Dendritic cell treated with granulocyte-macrophage colony-stimulating factor and Interleukin-4, amounts not matched to agents 40 ng/mL and 50 ng/mL, for 4 days (primary cell): ENCODE results near the gene RNF41.

ENCODE experiments used
- H3K27ac Mint-ChIP-seq: one replicate; pipeline ENCODE4 v1.8.0; 2022; ENCODE audit warnings: mild to moderate bottlenecking, mixed read lengths
- H3K27me3 Mint-ChIP-seq: one replicate; pipeline ENCODE4 v1.8.0; 2022; ENCODE audit warnings: mild to moderate bottlenecking, mixed read lengths
- H3K36me3 Mint-ChIP-seq: one replicate; pipeline ENCODE4 v1.8.0; 2022; ENCODE audit warnings: low read depth, mixed read lengths
- H3K4me1 Mint-ChIP-seq: one replicate; pipeline ENCODE4 v1.8.0; 2022; ENCODE audit warnings: low read depth, mixed read lengths
- H3K4me3 Mint-ChIP-seq: one replicate; pipeline ENCODE4 v1.8.0; 2022; ENCODE audit warnings: mild to moderate bottlenecking, moderate library complexity, mixed read lengths
- H3K9me3 Mint-ChIP-seq: one replicate; pipeline ENCODE4 v1.8.0; 2022; ENCODE audit warnings: mixed read lengths
- intact Hi-C: fragments of 100-400 bp; cut with micrococcal nuclease; formaldehyde crosslinking; loops from one replicate; pipeline ENCODE4 v1.15.0; 2022

The RNF41 gene

DNA sequence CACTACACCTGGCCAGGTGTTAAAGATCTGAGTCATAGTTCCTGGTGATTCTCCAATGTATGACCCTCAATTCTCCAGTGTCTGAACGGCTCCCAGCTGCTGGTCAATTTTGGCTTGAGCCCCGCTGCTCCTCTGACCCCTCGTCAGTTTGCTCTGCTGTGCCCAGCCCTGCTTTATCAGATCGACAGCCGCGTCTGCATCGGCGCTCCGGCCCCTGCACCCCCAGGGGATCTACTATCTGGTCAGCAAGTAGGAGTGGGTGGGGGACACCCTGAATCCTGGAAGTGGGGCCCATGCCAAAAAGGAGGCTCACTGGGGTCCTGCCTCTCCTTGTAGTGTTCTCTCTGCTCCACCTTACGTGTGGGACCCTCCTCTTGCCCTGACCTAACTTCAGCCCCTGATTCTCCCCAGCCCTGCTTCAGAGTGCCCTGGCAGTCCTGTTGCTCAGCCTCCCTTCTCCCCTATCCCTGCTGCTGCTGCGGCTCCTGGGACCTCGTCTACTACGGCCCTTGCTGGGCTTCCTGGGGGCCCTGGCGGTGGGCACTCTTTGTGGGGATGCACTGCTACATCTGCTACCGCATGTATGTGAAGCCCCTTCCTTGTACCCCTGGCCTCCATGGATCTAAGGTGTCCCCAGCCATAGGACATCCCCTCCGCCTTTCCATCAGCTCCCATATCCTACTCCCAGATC lies 13.2 kb upstream of the RNF41 start:
- Mint-ChIP-seq H3K36me3 (peaks cover 42% of the 10 kb centered on the region), H3K27me3 (peaks cover 3% of the 10 kb centered on the region), H3K27ac (no peak overlapping the region), H3K4me1 (peaks cover 6% of the 10 kb centered on the region), H3K9me3 (no peaks in the 10 kb centered on the region), H3K4me3 (no peak overlapping the region)
- intact Hi-C loops: no loop called here

DNA sequence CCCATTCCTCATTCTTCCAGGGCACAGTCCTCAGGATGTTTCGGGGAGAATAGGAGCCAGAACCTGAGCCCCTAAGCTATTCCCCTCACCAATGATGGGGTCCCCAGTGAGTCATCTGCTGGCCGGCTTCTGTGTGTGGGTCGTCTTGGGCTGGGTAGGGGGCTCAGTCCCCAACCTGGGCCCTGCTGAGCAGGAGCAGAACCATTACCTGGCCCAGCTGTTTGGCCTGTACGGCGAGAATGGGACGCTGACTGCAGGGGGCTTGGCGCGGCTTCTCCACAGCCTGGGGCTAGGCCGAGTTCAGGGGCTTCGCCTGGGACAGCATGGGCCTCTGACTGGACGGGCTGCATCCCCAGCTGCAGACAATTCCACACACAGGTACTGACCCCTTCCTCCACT lies 9.5 kb upstream of the RNF41 start:
- no peaks in the 10 kb centered on the region for H3K9me3 Mint-ChIP-seq
- peaks cover 17% of the 10 kb centered on the region for H3K36me3 Mint-ChIP-seq
- H3K27ac Mint-ChIP-seq: no peak overlapping the region
- peaks cover 8% of the 10 kb centered on the region for H3K4me1 Mint-ChIP-seq
- intact Hi-C loops: no loop called here
- H3K4me3 Mint-ChIP-seq: no peak overlapping the region
- peaks cover 3% of the 10 kb centered on the region for H3K27me3 Mint-ChIP-seq

DNA sequence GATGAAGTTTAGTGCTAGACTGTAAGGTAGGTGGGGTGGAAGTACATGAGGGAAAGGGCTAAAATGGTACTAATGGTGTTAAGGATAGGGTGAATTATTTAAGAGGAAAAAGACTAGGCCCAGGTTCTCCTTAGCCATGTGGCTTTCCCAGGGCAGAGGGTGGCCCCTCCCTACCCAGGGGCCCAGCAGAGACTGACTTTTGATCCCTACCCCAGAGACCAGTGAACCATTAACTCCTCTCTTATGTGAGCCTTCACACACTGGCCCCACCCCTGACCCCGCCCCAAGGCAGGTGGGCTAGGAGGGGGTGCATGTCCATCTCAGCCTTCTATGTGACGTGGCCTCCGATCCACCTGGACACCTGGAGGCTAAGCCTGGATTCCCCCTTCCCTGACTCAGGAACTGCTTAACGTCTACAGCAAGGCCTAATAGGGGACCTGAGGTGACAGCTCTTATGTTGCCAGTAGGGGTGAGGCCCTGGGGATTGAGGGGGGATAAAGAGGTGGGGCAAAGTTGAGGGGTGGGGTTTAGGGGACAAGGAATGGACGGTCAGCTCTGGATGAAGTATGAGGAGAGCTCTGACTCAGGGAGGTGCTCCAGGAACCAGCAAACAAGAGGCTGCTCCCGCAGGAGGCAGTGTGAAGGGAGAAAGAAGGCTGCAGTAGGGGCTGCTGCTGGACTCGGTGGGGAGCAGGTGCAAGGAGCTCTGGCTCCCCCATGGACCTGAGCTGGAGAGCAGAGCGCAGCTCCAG lies 8.9 kb upstream of the RNF41 start:
- no peaks in the 10 kb centered on the region for H3K9me3 Mint-ChIP-seq
- H3K27me3 Mint-ChIP-seq: peaks cover 3% of the 10 kb centered on the region
- H3K27ac Mint-ChIP-seq: peak overlapping the region; percentile 63
- no peak overlapping the region for H3K4me3 Mint-ChIP-seq
- peaks cover 14% of the 10 kb centered on the region for H3K36me3 Mint-ChIP-seq
- intact Hi-C loops: no loop called here
- peaks cover 9% of the 10 kb centered on the region for H3K4me1 Mint-ChIP-seq

DNA sequence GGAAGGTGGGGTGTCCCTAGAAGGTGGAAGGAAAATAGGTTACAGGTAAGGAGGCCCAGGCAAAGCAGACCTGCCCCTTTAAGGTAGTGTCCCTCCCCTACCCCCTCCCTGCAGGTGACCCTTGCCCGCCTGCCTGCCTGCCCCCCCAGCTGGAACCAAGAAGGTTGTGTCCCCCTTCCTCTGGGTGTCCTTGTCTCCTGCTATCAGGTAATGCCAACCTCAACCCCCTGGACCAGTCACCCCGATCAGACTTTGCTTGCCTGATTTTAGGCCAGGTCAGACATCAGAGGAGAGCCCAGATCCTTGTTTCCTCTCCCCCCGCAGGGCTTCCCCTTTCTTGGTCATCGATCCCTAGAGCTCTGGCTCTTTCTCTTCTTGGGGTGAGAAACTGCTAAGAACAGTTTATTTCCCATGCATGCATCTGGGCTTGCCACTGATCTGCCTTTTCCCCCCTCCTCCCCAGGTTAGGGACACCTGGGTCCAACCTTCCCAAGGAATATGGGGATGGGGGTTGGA lies 8.3 kb upstream of the RNF41 start, which contains the start of gene SLC39A5:
SLC39A5 (plus strand) TSS at position 136 of the 516 bp plus-strand sequence. CDS start 1,224 bp downstream, outside the sequence.
- Mint-ChIP-seq H3K36me3 (peaks cover 14% of the 10 kb centered on the region), H3K4me1 (peaks cover 15% of the 10 kb centered on the region), H3K9me3 (no peaks in the 10 kb centered on the region), H3K27me3 (peaks cover under 1% of the 10 kb centered on the region), H3K4me3 (no peak within 1 kb of the TSS), H3K27ac (peak within 1 kb of the TSS; percentile 63)
- intact Hi-C loops: no loop called here

DNA sequence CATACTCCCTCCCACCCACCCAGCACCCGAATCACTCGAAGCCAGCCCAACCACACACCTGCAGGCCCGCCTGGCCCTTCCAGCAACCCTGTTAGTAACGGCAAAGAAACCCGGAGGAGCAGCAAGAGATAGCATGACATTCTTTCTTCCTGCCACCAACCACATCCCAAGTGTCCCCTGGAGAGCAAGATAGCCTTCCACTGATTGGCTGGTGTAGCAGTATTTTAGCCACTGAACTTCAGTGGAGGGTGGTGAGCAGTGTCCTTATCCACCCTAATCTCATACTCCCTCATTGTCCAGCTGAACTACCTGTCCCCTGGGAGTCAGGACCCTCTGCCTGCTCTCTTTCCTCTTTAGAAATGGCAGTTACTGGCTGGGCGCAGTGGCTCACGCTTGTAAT lies 7.4 kb upstream of the RNF41 start:
- intact Hi-C loops: no loop called here
- no peak overlapping the region for H3K4me3 Mint-ChIP-seq
- peaks cover 14% of the 10 kb centered on the region for H3K36me3 Mint-ChIP-seq
- no peaks in the 10 kb centered on the region for H3K9me3 Mint-ChIP-seq
- H3K27ac Mint-ChIP-seq: no peak overlapping the region
- no peaks in the 10 kb centered on the region for H3K27me3 Mint-ChIP-seq
- peaks cover 23% of the 10 kb centered on the region for H3K4me1 Mint-ChIP-seq

DNA sequence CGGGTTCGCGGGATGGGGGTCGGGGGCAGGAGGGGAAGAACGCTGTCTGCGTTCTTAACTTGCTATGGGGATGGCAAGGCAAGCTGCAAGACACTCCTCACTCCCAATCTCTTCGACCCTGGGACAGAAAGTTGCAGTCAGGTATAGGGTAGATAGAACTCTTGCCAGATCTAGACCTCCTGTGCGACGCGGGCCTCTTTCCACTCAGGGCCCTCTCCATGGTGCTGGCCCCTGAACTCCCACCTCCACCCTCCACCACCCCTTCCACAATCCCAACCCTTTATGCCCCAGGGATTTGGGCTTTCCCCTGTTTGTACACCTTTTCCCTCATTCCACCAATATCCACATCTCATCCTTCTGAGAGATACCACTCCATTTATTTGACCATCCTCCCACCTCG lies 3.2 kb upstream of the RNF41 start:
- peaks cover 28% of the 10 kb centered on the region for H3K36me3 Mint-ChIP-seq
- intact Hi-C loops: loop anchor here (1.0 to 5.0 kb wide), 3 partner anchors 32 to 106 kb away; partner anchors contain the start of gene ANKRD52
- peaks cover 54% of the 10 kb centered on the region for H3K4me1 Mint-ChIP-seq
- peak overlapping the region; percentile 81 for H3K4me3 Mint-ChIP-seq
- no peaks in the 10 kb centered on the region for H3K27me3 Mint-ChIP-seq
- peak overlapping the region; percentile 100 for H3K27ac Mint-ChIP-seq
- H3K9me3 Mint-ChIP-seq: no peaks in the 10 kb centered on the region

DNA sequence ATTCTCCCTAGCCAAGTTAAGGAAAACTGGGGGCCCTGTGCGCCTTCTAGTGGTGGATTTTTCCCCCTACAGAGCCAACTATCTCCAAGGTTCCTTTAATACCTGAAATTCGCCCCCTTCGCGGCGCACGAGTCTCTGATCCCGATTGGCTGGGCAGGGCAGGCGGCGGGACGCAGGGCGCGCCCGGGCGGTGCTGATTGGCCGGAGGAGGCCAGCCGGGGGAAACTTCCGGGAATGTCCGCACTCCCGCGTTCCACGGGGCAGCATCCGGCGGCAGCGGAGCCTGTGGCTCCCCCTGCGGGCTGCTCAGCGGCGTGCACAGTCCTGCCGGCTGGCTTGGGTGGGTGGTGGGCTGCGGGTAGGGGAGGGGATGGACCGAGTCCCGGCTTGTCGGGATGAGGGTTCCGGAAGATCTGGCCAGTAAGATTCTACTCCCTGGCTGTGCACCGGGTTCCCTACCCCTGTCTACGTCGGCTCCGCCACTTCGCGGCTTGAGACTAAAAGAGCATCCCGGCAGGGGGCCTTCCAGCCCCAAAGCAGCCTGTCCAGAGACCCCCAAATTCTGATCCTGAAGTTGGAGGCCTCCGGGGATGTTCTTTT lies 2.5 kb upstream of the RNF41 start, which contains the start of gene NABP2:
NABP2 (plus strand) TSS at position 241 of the 600 bp plus-strand sequence. CDS start 515 bp downstream, outside the sequence.
- Mint-ChIP-seq H3K4me3 (peak within 1 kb of the TSS; percentile 81), H3K4me1 (peaks cover 52% of the 10 kb centered on the region), H3K9me3 (no peaks in the 10 kb centered on the region), H3K27ac (peak within 1 kb of the TSS; percentile 100), H3K36me3 (peaks cover 28% of the 10 kb centered on the region), H3K27me3 (no peaks in the 10 kb centered on the region)
- intact Hi-C loops: loop anchor here (1.0 to 5.0 kb wide), 3 partner anchors 31 to 105 kb away; partner anchors contain the start of gene ANKRD52

DNA sequence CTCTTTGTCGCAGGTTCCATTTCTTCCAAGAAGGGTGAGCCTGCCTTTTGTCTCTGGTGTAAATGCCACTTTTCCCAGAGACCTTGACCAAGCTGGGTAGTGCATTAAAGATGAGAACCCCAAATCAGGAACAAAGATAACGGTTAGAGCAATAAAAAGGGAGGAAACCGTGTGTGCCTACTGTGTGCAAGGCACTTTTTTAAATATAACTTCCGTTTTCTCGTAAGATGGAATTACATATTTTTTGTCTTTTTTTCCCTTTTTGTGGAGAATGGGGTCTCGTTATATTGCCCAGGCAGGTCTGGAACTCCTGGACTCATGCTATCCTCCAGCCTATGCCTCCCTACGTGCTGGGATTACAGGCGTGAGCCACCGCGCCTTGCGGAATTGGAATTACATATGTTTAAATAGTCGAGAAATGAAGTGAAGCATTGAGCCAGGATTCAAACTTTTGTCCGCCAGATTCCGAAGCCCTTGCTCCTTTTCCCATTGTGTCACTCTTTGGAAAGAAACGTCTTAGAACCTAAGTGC lies 1.9 kb upstream of the RNF41 start:
- Mint-ChIP-seq H3K4me3 (peak overlapping the region; percentile 81), H3K27ac (peak overlapping the region; percentile 100), H3K4me1 (peaks cover 52% of the 10 kb centered on the region), H3K9me3 (no peaks in the 10 kb centered on the region), H3K36me3 (peaks cover 28% of the 10 kb centered on the region), H3K27me3 (no peaks in the 10 kb centered on the region)
- intact Hi-C loops: loop anchor here (1.0 to 5.0 kb wide), 4 partner anchors 17 to 104 kb away; partner anchors contain the start of gene ANKRD52

DNA sequence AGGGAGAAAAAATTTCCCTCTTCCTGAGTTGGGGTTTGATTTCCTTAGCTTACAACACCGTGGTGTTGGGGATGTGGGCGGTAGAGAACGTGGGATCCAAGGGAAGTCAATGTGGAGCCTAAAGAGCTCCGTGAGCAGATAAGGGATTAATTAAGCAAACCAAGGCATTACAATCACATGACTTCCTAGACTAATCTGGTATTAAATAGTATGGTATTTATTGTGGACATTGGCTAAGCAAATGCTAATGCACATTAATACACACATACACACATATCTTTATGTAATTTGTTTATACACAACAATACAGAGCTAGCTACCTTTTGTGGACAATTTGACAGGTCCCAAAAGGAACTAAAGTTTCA lies 791 bp upstream of the RNF41 start:
- H3K9me3 Mint-ChIP-seq: no peaks in the 10 kb centered on the region
- H3K27ac Mint-ChIP-seq: peak overlapping the region; percentile 100
- peaks cover 52% of the 10 kb centered on the region for H3K4me1 Mint-ChIP-seq
- intact Hi-C loops: loop anchor here (2.0 to 5.0 kb wide), 2 partner anchors 16 to 35 kb away; partner anchors contain the start of gene ANKRD52
- peak overlapping the region; percentile 99 for H3K4me3 Mint-ChIP-seq
- no peaks in the 10 kb centered on the region for H3K27me3 Mint-ChIP-seq
- H3K36me3 Mint-ChIP-seq: peaks cover 22% of the 10 kb centered on the region

DNA sequence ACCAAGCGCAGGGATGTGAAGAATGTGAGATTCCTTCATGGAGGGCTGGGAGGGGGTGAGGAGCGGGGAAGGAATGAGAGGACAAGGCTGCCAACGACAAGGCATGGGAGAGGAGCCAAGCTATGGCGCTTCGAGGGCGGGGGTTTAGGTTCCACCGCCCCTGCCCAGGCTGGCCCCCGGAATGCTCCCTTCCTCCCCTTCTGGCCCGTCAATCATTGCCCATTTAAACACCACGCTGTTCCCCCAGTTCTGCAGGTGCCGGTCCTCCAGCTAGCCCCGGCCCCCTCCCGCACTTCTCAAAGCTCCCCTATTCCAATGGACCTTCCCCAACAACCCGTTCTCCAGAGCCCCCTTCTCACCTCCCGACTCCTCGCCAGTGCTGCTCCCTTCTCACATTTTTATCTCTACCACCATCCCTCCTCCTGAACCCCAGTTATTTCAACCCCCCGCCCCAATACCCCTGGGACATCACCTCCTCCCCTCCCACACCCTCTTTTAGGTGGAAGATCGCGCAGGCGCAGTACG lies 428 bp downstream of the RNF41 start:
- H3K9me3 Mint-ChIP-seq: no peaks in the 10 kb centered on the region
- no peaks in the 10 kb centered on the region for H3K27me3 Mint-ChIP-seq
- intact Hi-C loops: loop anchor here (5.0 kb wide), 1 partner anchor 36 kb away; the partner anchor contains the start of gene ANKRD52
- H3K4me3 Mint-ChIP-seq: peak overlapping the region; percentile 99
- peak overlapping the region; percentile 100 for H3K27ac Mint-ChIP-seq
- H3K4me1 Mint-ChIP-seq: peaks cover 63% of the 10 kb centered on the region
- H3K36me3 Mint-ChIP-seq: peaks cover 29% of the 10 kb centered on the region

DNA sequence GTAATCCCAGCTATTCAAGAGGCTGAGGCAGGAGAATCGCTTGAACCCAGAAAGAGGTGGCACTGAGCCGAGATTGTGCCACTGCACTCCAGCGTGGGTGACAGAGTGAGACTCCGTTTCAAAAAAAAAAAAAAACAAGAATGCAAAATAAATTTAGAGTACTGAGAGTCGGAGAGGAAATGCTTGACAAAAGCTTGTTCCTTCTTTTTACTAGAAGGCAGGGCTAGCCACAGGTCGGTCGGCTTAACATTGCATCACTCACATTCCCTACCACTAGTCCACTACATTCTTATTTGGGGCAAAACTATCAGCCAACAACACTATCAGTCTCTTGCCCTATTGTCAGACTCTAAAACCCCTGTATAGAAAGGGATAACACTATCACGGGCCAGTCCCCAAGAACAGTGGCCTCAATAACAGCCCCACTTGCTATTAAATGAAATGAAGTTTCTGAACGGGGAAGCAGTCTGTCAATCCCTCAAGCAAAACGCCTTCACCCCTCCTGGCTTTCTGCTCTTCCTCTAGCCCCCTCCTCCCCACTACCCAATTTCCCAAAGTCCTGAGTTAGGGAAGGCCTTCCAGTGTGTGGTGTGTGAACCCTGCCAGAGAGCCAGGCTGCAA lies 1.0 kb downstream of the RNF41 start:
- peak overlapping the region; percentile 100 for H3K27ac Mint-ChIP-seq
- intact Hi-C loops: loop anchor here (1.0 to 5.0 kb wide), 2 partner anchors 27 to 37 kb away; partner anchors contain the start of gene ANKRD52
- no peaks in the 10 kb centered on the region for H3K9me3 Mint-ChIP-seq
- H3K27me3 Mint-ChIP-seq: no peaks in the 10 kb centered on the region
- H3K4me3 Mint-ChIP-seq: peak overlapping the region; percentile 99
- peaks cover 31% of the 10 kb centered on the region for H3K36me3 Mint-ChIP-seq
- peaks cover 63% of the 10 kb centered on the region for H3K4me1 Mint-ChIP-seq

DNA sequence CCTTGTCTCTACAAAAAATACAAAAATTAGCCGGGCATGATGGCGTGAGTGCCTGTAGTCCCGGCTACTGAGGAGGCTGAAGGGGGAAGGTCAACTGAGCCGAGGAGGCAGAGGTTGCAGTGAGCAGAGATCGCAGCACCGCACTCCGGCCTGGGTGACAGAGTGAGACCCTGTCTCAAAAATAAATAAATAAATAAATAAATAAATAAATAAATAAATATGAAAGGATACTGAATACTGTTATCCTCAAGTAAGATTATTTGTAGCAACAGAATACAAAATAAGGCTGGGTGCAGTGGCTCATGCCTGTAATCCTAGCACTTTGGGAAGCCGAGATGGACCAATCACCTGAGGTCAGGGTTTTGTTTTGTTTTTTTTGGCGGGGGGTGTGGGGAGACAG lies 1.9 kb downstream of the RNF41 start:
- H3K36me3 Mint-ChIP-seq: peaks cover 40% of the 10 kb centered on the region
- intact Hi-C loops: loop anchor here (1.0 to 5.0 kb wide), 2 partner anchors 27 to 37 kb away; partner anchors contain the start of gene ANKRD52
- no peak overlapping the region for H3K4me3 Mint-ChIP-seq
- peaks cover 55% of the 10 kb centered on the region for H3K4me1 Mint-ChIP-seq
- H3K27me3 Mint-ChIP-seq: no peaks in the 10 kb centered on the region
- H3K27ac Mint-ChIP-seq: peak overlapping the region; percentile 30
- H3K9me3 Mint-ChIP-seq: no peaks in the 10 kb centered on the region

DNA sequence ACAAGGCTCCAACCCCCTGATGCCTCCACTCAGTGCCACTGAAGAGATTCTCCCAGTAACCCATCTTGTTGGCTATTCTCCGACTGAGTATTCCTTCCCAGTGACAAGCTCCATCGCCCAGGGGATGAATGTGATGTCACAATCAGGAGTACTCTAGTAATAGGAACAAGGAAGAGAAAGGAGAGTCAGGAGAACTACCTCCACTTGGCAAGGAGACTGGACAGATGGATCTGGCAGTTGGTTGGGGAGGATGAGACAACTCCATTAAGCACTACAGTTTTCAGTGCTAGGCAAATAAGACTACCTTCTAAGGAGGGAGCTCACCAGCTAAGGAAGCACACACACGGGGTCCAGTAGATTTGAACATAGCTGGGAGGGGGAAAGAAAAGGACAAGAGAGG lies 5.3 kb downstream of the RNF41 start:
- H3K4me3 Mint-ChIP-seq: no peak overlapping the region
- no peak overlapping the region for H3K27ac Mint-ChIP-seq
- intact Hi-C loops: no loop called here
- H3K9me3 Mint-ChIP-seq: no peaks in the 10 kb centered on the region
- H3K27me3 Mint-ChIP-seq: no peaks in the 10 kb centered on the region
- H3K4me1 Mint-ChIP-seq: peaks cover 22% of the 10 kb centered on the region
- H3K36me3 Mint-ChIP-seq: peaks cover 66% of the 10 kb centered on the region
